SK-N-MC (cell line): ENCODE measurements around the gene AKT3.

Source experiments
- EZH2 ChIP-seq: fragments of 200-600 bp; sonication (generic); IDR thresholded peaks from one replicate; pipeline ENCODE4 v1.6.1; 2017; ENCODE audit warnings: antibody characterized with exemption
- FOXP2 ChIP-seq: optimal IDR thresholded peaks from 2 replicates; pipeline ENCODE3; 2011; ENCODE audit warnings: mild to moderate bottlenecking, moderate library complexity; ENCODE audit not compliant: insufficient read depth; ENCODE audit errors: extremely low read length, control extremely low read depth
- POLR2AphosphoS5 ChIP-seq: IDR thresholded peaks from 2 replicates; pipeline ENCODE4 v1.6.1; 2012; ENCODE audit warnings: mild to moderate bottlenecking, low read depth, low read length, borderline replicate concordance

GRCh38 chr1:243892456-243892855, 42.4 kb upstream of the AKT3 start:
- TF ChIP-seq POLR2AphosphoS5 (no peak), EZH2 (no peak), FOXP2 (no peak)
